HEK293 (cell line): ENCODE measurements around the gene DDX10.

Source experiments
- CTCF ChIA-PET: fragments of 350-600 bp; formaldehyde crosslinking; extraction: SDS; loops from one replicate; lab custom pipeline; 2021; ENCODE audit warnings: antibody characterized with exemption; lab: Yijun Ruan, JAX
- POLR2A ChIA-PET: fragments of 300-600 bp; formaldehyde crosslinking; extraction: SDS; loops from one replicate; lab custom pipeline; 2020; ENCODE audit warnings: antibody characterized with exemption, inconsistent platforms; lab: Yijun Ruan, JAX
- H3K27ac ChIP-seq: fragments of 200-500 bp; sonication (Bioruptor generic); 2 replicates; pipeline ENCODE4 v1.5.1; 2014; ENCODE audit warnings: low read depth, low read length, control low read depth, inconsistent platforms; ENCODE audit errors: extremely low read depth
- H3K36me3 ChIP-seq, 2 experiments: fragments of 200-500 bp in 1 of 2; sonication (Bioruptor generic) in 1 of 2; 1 replicate in 1 of 2; 2 replicates in 1 of 2; pipeline ENCODE4 v1.5.1; 2014 to 2017; ENCODE audit warnings: inconsistent platforms in 2 of 2, low read length in 2 of 2; ENCODE audit not compliant: control insufficient read depth in 2 of 2, insufficient read depth in 1 of 2
- H3K4me1 ChIP-seq: fragments of 200-500 bp; sonication (Bioruptor generic); 2 replicates; pipeline ENCODE4 v1.5.1; 2014; ENCODE audit warnings: mild to moderate bottlenecking, low read length, inconsistent platforms; ENCODE audit not compliant: control insufficient read depth, insufficient read depth
- H3K4me3 ChIP-seq: 2 replicates; pipeline ENCODE4 v1.5.1; 2011; ENCODE audit warnings: low read depth, mild to moderate bottlenecking, control low read depth, low read length, moderate library complexity
- H3K9me3 ChIP-seq: fragments of 200-500 bp; sonication (Bioruptor generic); 2 replicates; pipeline ENCODE4 v1.5.1; 2014; ENCODE audit warnings: low read depth, low read length, inconsistent platforms; ENCODE audit not compliant: control insufficient read depth, insufficient read depth
- AEBP2 ChIP-seq: fragments of 450-650 bp; formaldehyde crosslinking; IDR thresholded peaks from 2 replicates; pipeline ENCODE4 v1.5.1; 2016; ENCODE audit warnings: missing biosample characterization, missing genetic modification characterization, borderline replicate concordance
- BCL11A ChIP-seq: fragments of 450-650 bp; formaldehyde crosslinking; IDR thresholded peaks from 2 replicates; pipeline ENCODE4 v1.5.1; 2016; ENCODE audit warnings: low read depth, missing biosample characterization, missing genetic modification characterization
- EGR2 ChIP-seq: fragments of 450-650 bp; formaldehyde crosslinking; IDR thresholded peaks from 2 replicates; pipeline ENCODE4 v1.5.1; 2016; ENCODE audit warnings: low read depth, missing biosample characterization, missing genetic modification characterization
- HOXC10 ChIP-seq: sonication (generic); formaldehyde crosslinking; IDR thresholded peaks from 2 replicates; pipeline ENCODE4 v1.8.1; 2023; ENCODE audit warnings: mild to moderate bottlenecking, missing genetic modification reagents
- KLF9 ChIP-seq: fragments of 450-650 bp; formaldehyde crosslinking; IDR thresholded peaks from 2 replicates; pipeline ENCODE4 v1.5.1; 2016; ENCODE audit warnings: missing biosample characterization, missing genetic modification characterization, low read depth
- MZF1 ChIP-seq: fragments of 450-650 bp; formaldehyde crosslinking; IDR thresholded peaks from 2 replicates; pipeline ENCODE4 v1.5.1; 2017; ENCODE audit warnings: missing biosample characterization, missing genetic modification characterization, borderline replicate concordance
- OSR2 ChIP-seq: fragments of 450-650 bp; formaldehyde crosslinking; IDR thresholded peaks from 2 replicates; pipeline ENCODE4 v1.5.1; 2016; ENCODE audit warnings: missing biosample characterization, missing genetic modification characterization
- OVOL3 ChIP-seq: fragments of 450-650 bp; formaldehyde crosslinking; IDR thresholded peaks from 2 replicates; pipeline ENCODE4 v1.5.1; 2016; ENCODE audit warnings: missing biosample characterization, missing genetic modification characterization
- TRIM28 ChIP-seq: IDR thresholded peaks from 2 replicates; pipeline ENCODE4 v1.6.1; 2011; ENCODE audit warnings: low read length, control low read depth, borderline replicate concordance
- WT1 ChIP-seq: fragments of 450-650 bp; formaldehyde crosslinking; IDR thresholded peaks from 2 replicates; pipeline ENCODE4 v1.5.1; 2016; ENCODE audit warnings: missing biosample characterization, missing genetic modification characterization
- ZIC2 ChIP-seq: fragments of 450-650 bp; formaldehyde crosslinking; IDR thresholded peaks from 2 replicates; pipeline ENCODE4 v1.5.1; 2016; ENCODE audit warnings: missing biosample characterization, missing genetic modification characterization
- ZNF221 ChIP-seq: fragments of 450-650 bp; formaldehyde crosslinking; IDR thresholded peaks from 2 replicates; pipeline ENCODE4 v1.5.1; 2017; ENCODE audit warnings: missing biosample characterization, missing genetic modification characterization, borderline replicate concordance
- ZNF292 ChIP-seq: fragments of 450-650 bp; formaldehyde crosslinking; IDR thresholded peaks from 2 replicates; pipeline ENCODE4 v1.5.1; 2016; ENCODE audit warnings: low read depth, missing biosample characterization, missing genetic modification characterization, borderline replicate concordance
- ZNF350 ChIP-seq: fragments of 450-650 bp; formaldehyde crosslinking; IDR thresholded peaks from 2 replicates; pipeline ENCODE4 v1.5.0; 2017; ENCODE audit warnings: missing biosample characterization, mild to moderate bottlenecking, missing genetic modification characterization
- ZNF354C ChIP-seq: fragments of 450-650 bp; formaldehyde crosslinking; IDR thresholded peaks from 2 replicates; pipeline ENCODE4 v1.5.1; 2016; ENCODE audit warnings: missing biosample characterization, missing genetic modification characterization, low read depth, borderline replicate concordance
- ZNF510 ChIP-seq: fragments of 450-650 bp; formaldehyde crosslinking; IDR thresholded peaks from 2 replicates; pipeline ENCODE4 v1.5.1; 2018; ENCODE audit warnings: mild to moderate bottlenecking, missing genetic modification characterization, missing biosample characterization; ENCODE audit not compliant: insufficient replicate concordance
- ZNF560 ChIP-seq: fragments of 450-650 bp; formaldehyde crosslinking; IDR thresholded peaks from 2 replicates; pipeline ENCODE4 v1.5.1; 2017; ENCODE audit warnings: missing biosample characterization, missing genetic modification characterization, borderline replicate concordance
- ZNF629 ChIP-seq: fragments of 450-650 bp; formaldehyde crosslinking; IDR thresholded peaks from 2 replicates; pipeline ENCODE4 v1.5.1; 2017; ENCODE audit warnings: missing biosample characterization, missing genetic modification characterization
- ZNF777 ChIP-seq: fragments of 450-650 bp; formaldehyde crosslinking; IDR thresholded peaks from 2 replicates; pipeline ENCODE4 v1.5.1; 2017; ENCODE audit warnings: missing biosample characterization, missing genetic modification characterization, borderline replicate concordance
- ZNF791 ChIP-seq: fragments of 450-650 bp; formaldehyde crosslinking; IDR thresholded peaks from 2 replicates; pipeline ENCODE4 v1.5.1; 2016; ENCODE audit warnings: missing biosample characterization, missing genetic modification characterization
- ZNF843 ChIP-seq: fragments of 450-650 bp; formaldehyde crosslinking; IDR thresholded peaks from 2 replicates; pipeline ENCODE4 v1.5.1; 2016; ENCODE audit warnings: missing biosample characterization, missing genetic modification characterization
- ZSCAN23 ChIP-seq: fragments of 450-650 bp; formaldehyde crosslinking; IDR thresholded peaks from 2 replicates; pipeline ENCODE4 v1.5.1; 2016; ENCODE audit warnings: missing biosample characterization, missing genetic modification characterization
- TF ChIP-seq, protein P1 (sequence below): fragments of 450-650 bp; formaldehyde crosslinking; IDR thresholded peaks from 2 replicates; pipeline ENCODE4 v1.5.1; 2017; ENCODE audit warnings: missing biosample characterization, missing genetic modification characterization
- TF ChIP-seq, protein P2 (sequence below): fragments of 450-650 bp; formaldehyde crosslinking; IDR thresholded peaks from 2 replicates; pipeline ENCODE4 v1.5.1; 2016; ENCODE audit warnings: missing biosample characterization, missing genetic modification characterization
- TF ChIP-seq, protein P3 (sequence below): fragments of 450-650 bp; formaldehyde crosslinking; IDR thresholded peaks from 2 replicates; pipeline ENCODE4 v1.5.1; 2016; ENCODE audit warnings: missing biosample characterization, missing genetic modification characterization
- TF ChIP-seq, protein P4 (sequence below): fragments of 450-650 bp; formaldehyde crosslinking; IDR thresholded peaks from 2 replicates; pipeline ENCODE4 v1.5.1; 2016; ENCODE audit warnings: missing biosample characterization, missing genetic modification characterization, low read depth

Gene DDX10

DNA sequence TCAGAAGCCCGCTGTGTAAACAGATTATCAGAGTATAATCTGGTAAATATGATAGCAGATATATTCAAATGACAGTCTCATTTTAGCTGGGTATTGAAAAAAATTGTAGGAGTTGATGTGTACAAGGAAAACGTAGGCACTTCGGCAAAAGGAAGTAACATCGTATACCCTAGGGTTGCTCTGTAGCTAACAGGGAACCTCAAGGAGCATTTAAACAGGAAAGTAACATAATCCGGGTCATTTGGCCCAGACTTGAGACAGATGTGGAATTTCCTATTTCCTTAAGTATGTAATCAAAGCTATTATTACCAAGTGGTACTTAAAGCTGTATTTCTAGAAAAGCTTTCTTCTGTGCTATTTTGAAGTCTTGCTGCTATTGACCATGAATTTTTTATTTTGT lies 215.6 kb downstream of the DDX10 start:
- TF ChIP-seq KLF9 (tag by site-specific recombination): no peak
- peak; percentile 57; the same call in 1 of the 2 replicates for TF ChIP-seq TRIM28
- TF ChIP-seq, protein P1, sequence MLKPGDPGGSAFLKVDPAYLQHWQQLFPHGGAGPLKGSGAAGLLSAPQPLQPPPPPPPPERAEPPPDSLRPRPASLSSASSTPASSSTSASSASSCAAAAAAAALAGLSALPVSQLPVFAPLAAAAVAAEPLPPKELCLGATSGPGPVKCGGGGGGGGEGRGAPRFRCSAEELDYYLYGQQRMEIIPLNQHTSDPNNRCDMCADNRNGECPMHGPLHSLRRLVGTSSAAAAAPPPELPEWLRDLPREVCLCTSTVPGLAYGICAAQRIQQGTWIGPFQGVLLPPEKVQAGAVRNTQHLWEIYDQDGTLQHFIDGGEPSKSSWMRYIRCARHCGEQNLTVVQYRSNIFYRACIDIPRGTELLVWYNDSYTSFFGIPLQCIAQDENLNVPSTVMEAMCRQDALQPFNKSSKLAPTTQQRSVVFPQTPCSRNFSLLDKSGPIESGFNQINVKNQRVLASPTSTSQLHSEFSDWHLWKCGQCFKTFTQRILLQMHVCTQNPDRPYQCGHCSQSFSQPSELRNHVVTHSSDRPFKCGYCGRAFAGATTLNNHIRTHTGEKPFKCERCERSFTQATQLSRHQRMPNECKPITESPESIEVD: peak; percentile 33; the same call in 1 of the 2 replicates
- 0 out of 2 replicates have a peak, but pooled peaks cover 2% of the 10 kb centered on the region for H3K4me1 ChIP-seq
- H3K27ac ChIP-seq: no peak overlapping the region
- H3K36me3 ChIP-seq: no peaks in the 10 kb centered on the region
- ChIA-PET POLR2A (no interaction called here), CTCF (interaction anchor here (0.5 to 0.6 kb wide), 2 partner anchors 62 to 184 kb away, joined by 3 to 5 read pairs; no protein-coding TSS in a partner anchor)
- no peak overlapping the region for H3K4me3 ChIP-seq
- no peaks in the 10 kb centered on the region for H3K9me3 ChIP-seq

GRCh38 chr11:108881131-108881530 lies 216.3 kb downstream of the DDX10 start:
- ChIA-PET CTCF (interaction anchor here (0.5 kb wide), 1 partner anchor 61 kb away, joined by 5 read pairs; no protein-coding TSS in a partner anchor), POLR2A (no interaction called here)
- no peak overlapping the region for H3K4me3 ChIP-seq
- no peak overlapping the region for H3K27ac ChIP-seq
- peaks cover 5% of the 10 kb centered on the region for H3K4me1 ChIP-seq
- no peaks in the 10 kb centered on the region for H3K9me3 ChIP-seq
- no peaks in the 10 kb centered on the region for H3K36me3 ChIP-seq
- TF ChIP-seq ZSCAN23 (no peak), AEBP2 (tag by site-specific recombination) (no peak), ZIC2 (tag by site-specific recombination) (no peak), ZNF777 (no peak), OVOL3 (tag by site-specific recombination) (no peak), HOXC10 (no peak), ZNF560 (no peak), ZNF292 (tag by site-specific recombination) (no peak), ZNF843 (no peak), BCL11A (no peak), ZNF354C (tag by site-specific recombination) (no peak), WT1 (tag by site-specific recombination) (peak; percentile 30; the same call in 1 of the 2 replicates), ZNF791 (no peak), ZNF350 (tag by site-specific recombination) (no peak), ZNF629 (tag by site-specific recombination) (no peak), OSR2 (tag by site-specific recombination) (peak; percentile 29; the same call in 1 of the 2 replicates), EGR2 (tag by site-specific recombination) (no peak), ZNF510 (no peak), ZNF221 (tag by site-specific recombination) (no peak), MZF1 (tag by site-specific recombination) (0 out of 2 replicates have a peak, but pooled peaks have one; percentile 39)
- TF ChIP-seq, protein P2, sequence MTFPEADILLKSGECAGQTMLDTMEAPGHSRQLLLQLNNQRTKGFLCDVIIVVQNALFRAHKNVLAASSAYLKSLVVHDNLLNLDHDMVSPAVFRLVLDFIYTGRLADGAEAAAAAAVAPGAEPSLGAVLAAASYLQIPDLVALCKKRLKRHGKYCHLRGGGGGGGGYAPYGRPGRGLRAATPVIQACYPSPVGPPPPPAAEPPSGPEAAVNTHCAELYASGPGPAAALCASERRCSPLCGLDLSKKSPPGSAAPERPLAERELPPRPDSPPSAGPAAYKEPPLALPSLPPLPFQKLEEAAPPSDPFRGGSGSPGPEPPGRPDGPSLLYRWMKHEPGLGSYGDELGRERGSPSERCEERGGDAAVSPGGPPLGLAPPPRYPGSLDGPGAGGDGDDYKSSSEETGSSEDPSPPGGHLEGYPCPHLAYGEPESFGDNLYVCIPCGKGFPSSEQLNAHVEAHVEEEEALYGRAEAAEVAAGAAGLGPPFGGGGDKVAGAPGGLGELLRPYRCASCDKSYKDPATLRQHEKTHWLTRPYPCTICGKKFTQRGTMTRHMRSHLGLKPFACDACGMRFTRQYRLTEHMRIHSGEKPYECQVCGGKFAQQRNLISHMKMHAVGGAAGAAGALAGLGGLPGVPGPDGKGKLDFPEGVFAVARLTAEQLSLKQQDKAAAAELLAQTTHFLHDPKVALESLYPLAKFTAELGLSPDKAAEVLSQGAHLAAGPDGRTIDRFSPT (tag by site-specific recombination): no peak
- TF ChIP-seq, protein P3, sequence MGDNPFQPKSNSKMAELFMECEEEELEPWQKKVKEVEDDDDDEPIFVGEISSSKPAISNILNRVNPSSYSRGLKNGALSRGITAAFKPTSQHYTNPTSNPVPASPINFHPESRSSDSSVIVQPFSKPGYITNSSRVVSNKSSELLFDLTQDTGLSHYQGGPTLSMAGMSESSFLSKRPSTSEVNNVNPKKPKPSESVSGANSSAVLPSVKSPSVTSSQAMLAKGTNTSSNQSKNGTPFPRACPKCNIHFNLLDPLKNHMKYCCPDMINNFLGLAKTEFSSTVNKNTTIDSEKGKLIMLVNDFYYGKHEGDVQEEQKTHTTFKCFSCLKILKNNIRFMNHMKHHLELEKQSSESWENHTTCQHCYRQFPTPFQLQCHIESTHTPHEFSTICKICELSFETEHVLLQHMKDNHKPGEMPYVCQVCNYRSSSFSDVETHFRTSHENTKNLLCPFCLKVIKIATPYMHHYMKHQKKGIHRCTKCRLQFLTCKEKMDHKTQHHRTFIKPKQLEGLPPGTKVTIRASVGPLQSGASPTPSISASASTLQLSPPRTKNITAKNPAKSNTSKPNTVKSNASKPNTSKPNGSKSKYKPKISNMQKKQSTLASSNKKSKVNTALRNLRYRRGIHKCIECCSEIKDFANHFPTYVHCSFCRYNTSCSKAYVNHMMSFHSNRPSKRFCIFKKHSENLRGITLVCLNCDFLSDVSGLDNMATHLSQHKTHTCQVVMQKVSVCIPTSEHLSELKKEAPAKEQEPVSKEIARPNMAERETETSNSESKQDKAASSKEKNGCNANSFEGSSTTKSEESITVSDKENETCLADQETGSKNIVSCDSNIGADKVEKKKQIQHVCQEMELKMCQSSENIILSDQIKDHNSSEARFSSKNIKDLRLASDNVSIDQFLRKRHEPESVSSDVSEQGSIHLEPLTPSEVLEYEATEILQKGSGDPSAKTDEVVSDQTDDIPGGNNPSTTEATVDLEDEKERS: no peak
- TF ChIP-seq, protein P4, sequence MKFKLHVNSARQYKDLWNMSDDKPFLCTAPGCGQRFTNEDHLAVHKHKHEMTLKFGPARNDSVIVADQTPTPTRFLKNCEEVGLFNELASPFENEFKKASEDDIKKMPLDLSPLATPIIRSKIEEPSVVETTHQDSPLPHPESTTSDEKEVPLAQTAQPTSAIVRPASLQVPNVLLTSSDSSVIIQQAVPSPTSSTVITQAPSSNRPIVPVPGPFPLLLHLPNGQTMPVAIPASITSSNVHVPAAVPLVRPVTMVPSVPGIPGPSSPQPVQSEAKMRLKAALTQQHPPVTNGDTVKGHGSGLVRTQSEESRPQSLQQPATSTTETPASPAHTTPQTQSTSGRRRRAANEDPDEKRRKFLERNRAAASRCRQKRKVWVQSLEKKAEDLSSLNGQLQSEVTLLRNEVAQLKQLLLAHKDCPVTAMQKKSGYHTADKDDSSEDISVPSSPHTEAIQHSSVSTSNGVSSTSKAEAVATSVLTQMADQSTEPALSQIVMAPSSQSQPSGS: no peak
